HepG2 (cell line): ENCODE measurements around the gene TIMP3. TPM values are rescaled to one million over a fixed set of nuclear protein-coding genes. Genes with fewer than 3 reads are reported as not detected.

ENCODE experiments used
- ATAC-seq: fragments of 200-7000 bp; cut with Tn5 transposase; 3 replicates; pipeline ENCODE4 v1.9.1; 2020; ENCODE audit warnings: mild to moderate bottlenecking, moderate library complexity
- BruUV-seq: library from RNA; stranded (reverse); fragments of 400-500 nt; replicated peaks from 2 replicates; lab custom pipeline; 2021; lab: Mats Ljungman, UMichigan
- CTCF ChIA-PET: fragments of 300-600 bp; formaldehyde crosslinking; extraction: SDS; loops from one replicate; lab custom pipeline; 2021; ENCODE audit warnings: low total read pairs, inconsistent platforms, low intra/inter-chr PET ratio; lab: Yijun Ruan, JAX
- POLR2A ChIA-PET: fragments of 350-600 bp; sonication (Branson Sonifier 250); formaldehyde crosslinking; loops from one replicate; lab custom pipeline; 2020; ENCODE audit warnings: antibody characterized with exemption, inconsistent platforms; lab: Yijun Ruan, JAX
- DNase-seq: peaks from one replicate; pipeline ENCODE4 v3.0.0-alpha.2; 2015; ENCODE audit warnings: low spot score
- FAIRE-seq: peaks from 3 replicates; lab custom pipeline; 2011; peaks lifted over from hg19 to GRCh38; lab: Jason Lieb, UNC
- H2AFZ ChIP-seq: one replicate; pipeline ENCODE4 v1.6.1; 2011; ENCODE audit warnings: low read length, inconsistent platforms
- H3K27ac ChIP-seq: fragments of 300-600 bp; 3 replicates; pipeline ENCODE4 v1.8.0; 2011; ENCODE audit warnings: mixed run types, mild to moderate bottlenecking, mixed read lengths, low read length, inconsistent platforms; ENCODE audit not compliant: insufficient read depth; ENCODE audit errors: extremely low read length
- H3K27me3 ChIP-seq, 2 experiments: fragments of 200-600 bp in 1 of 2; 2 replicates in 1 of 2; 3 replicates in 1 of 2; pipeline versions ENCODE4 v1.6.0 to v1.8.0; 2011; ENCODE audit warnings: low read length in 2 of 2, mild to moderate bottlenecking in 2 of 2, moderate library complexity in 2 of 2, inconsistent platforms in 1 of 2; ENCODE audit not compliant: insufficient read depth in 2 of 2, control insufficient read depth in 1 of 2
- H3K36me3 ChIP-seq, 2 experiments: fragments of 200-600 bp in 1 of 2; replicated peaks in 1 of 2; 2 replicates in 1 of 2; 3 replicates in 1 of 2; pipeline versions ENCODE4 v1.5.1 to v1.8.0; 2011; ENCODE audit warnings: low read length in 2 of 2, inconsistent platforms in 1 of 2; ENCODE audit not compliant: insufficient read depth in 2 of 2, control insufficient read depth in 1 of 2
- H3K4me1 ChIP-seq: 2 replicates; pipeline ENCODE4 v1.5.1; 2012; ENCODE audit warnings: low read length, inconsistent platforms; ENCODE audit not compliant: insufficient read depth
- H3K4me2 ChIP-seq: 2 replicates; pipeline ENCODE4 v1.6.0; 2011; ENCODE audit warnings: low read depth, low read length, inconsistent platforms
- H3K4me3 ChIP-seq, 3 experiments: fragments of 200-600 bp in 1 of 3; sonication (generic), shearing (Covaris generic) in 1 of 3; replicated peaks in 1 of 3; 2 replicates each; pipeline ENCODE4 v1.5.1; 2011 to 2016; ENCODE audit warnings: low read length in 3 of 3, inconsistent platforms in 2 of 3, low read depth in 2 of 3, mild to moderate bottlenecking in 2 of 3, control low read depth in 1 of 3, mixed read lengths in 1 of 3; ENCODE audit not compliant: insufficient read depth in 1 of 3
- H3K79me2 ChIP-seq: one replicate; pipeline ENCODE4 v1.6.1; 2011; ENCODE audit warnings: low read length, inconsistent platforms; ENCODE audit not compliant: insufficient read depth
- H3K9ac ChIP-seq: 2 replicates; pipeline ENCODE4 v1.6.0; 2011; ENCODE audit warnings: mild to moderate bottlenecking, low read depth, low read length, inconsistent platforms; ENCODE audit not compliant: insufficient read depth
- H3K9me3 ChIP-seq: 2 replicates; pipeline ENCODE4 v1.5.1; 2012; ENCODE audit warnings: mild to moderate bottlenecking, low read length
- H4K20me1 ChIP-seq: 2 replicates; pipeline ENCODE4 v1.6.0; 2011; ENCODE audit warnings: inconsistent platforms, mild to moderate bottlenecking, low read length, moderate library complexity; ENCODE audit not compliant: insufficient read depth
- AHDC1 ChIP-seq: sonication (generic); formaldehyde crosslinking; IDR thresholded peaks from 2 replicates; pipeline ENCODE4 v1.5.1; 2020; ENCODE audit warnings: mild to moderate bottlenecking, missing genetic modification reagents, borderline replicate concordance
- FOSL1 ChIP-seq: sonication (generic); formaldehyde crosslinking; IDR thresholded peaks from 2 replicates; pipeline ENCODE4 v1.9.0; 2021; ENCODE audit warnings: missing genetic modification reagents, borderline replicate concordance
- NFAT5 ChIP-seq: sonication (generic); formaldehyde crosslinking; IDR thresholded peaks from 2 replicates; pipeline ENCODE4 v1.4.0; 2020; ENCODE audit warnings: missing genetic modification reagents
- RXRA ChIP-seq: sonication (generic); formaldehyde crosslinking; IDR thresholded peaks from 2 replicates; pipeline ENCODE4 v1.5.1; 2020; ENCODE audit warnings: missing genetic modification reagents
- SAFB2 ChIP-seq: sonication (generic); formaldehyde crosslinking; IDR thresholded peaks from 2 replicates; pipeline ENCODE4 v1.5.1; 2020; ENCODE audit warnings: missing genetic modification reagents, low read depth, mild to moderate bottlenecking, borderline replicate concordance
- SP4 ChIP-seq: sonication (generic); formaldehyde crosslinking; IDR thresholded peaks from 2 replicates; pipeline ENCODE4 v1.8.1; 2023; ENCODE audit warnings: mild to moderate bottlenecking, missing genetic modification reagents
- ZBTB21 ChIP-seq: sonication (generic); formaldehyde crosslinking; IDR thresholded peaks from 2 replicates; pipeline ENCODE4 v1.4.0; 2020; ENCODE audit warnings: missing genetic modification reagents
- ZNF3 ChIP-seq: IDR thresholded peaks from 2 replicates; pipeline ENCODE4 v1.7.0; 2017; ENCODE audit warnings: inconsistent platforms
- ZNF496 ChIP-seq: sonication (generic); formaldehyde crosslinking; IDR thresholded peaks from 2 replicates; pipeline ENCODE4 v1.8.1; 2023; ENCODE audit warnings: mild to moderate bottlenecking, moderate library complexity, missing genetic modification reagents; ENCODE audit not compliant: insufficient replicate concordance
- WGBS: methylation state at CpG from one replicate; pipeline ENCODE4 v1.1.6; 2017; ENCODE audit warnings: low lambda C conversion rate; 5-methylcytosine and 5-hydroxymethylcytosine counted together
- in situ Hi-C: cut with HindIII; loops from 2 replicates; pipeline ENCODE4 v1.10.0; 2017; ENCODE audit warnings: low pct_unique_long_range_greater_than_20kb; ENCODE audit not compliant: extremely low pct_ligation_motif_present
- intact Hi-C: fragments of 100-400 bp; cut with micrococcal nuclease; formaldehyde crosslinking; loops from one replicate; pipeline ENCODE4 v1.10.0; 2022; ENCODE audit not compliant: unreplicated experiment
- polyA plus RNA-seq, 8 experiments: library from polyadenylated mRNA; depleted of rRNA in 3 of 8; stranded (reverse) in 7 of 8; unstranded in 1 of 8; fragments of >200 nt; fragmentation: Illumina TruSeq in 4 of 8; extraction: Trizol in 4 of 8; gene quantifications; 2 replicates each; pipeline versions ENCODE4 v1.2.1 to v1.2.3, GENCODE V29; 2011 to 2016; ENCODE audit warnings: low read depth in 4 of 8, missing spikeins in 1 of 8, mixed read lengths in 1 of 8; ENCODE audit not compliant: insufficient read depth in 1 of 8
- total RNA-seq, 5 experiments: library from RNA; depleted of rRNA; stranded (reverse); fragments of >200 nt; fragmentation: Illumina TruSeq; extraction: Trizol; gene quantifications; 2 replicates each; pipeline ENCODE4 v1.2.3, GENCODE V29; 2016; ENCODE audit warnings: low read depth in 1 of 5

TIMP3 gene
- total and polyA plus RNA-seq, 2 of the 13 experiments (the other 11 are each of a cell fraction or from before 2014, with no cell fraction given), result 57.3 to 86.6 TPM

GRCh38 chr22:32800994-32801536 lies 440 bp upstream of the TIMP3 start:
- no peak overlapping the region for H2AFZ ChIP-seq
- ChIA-PET POLR2A (interaction anchor here (1.0 to 3.7 kb wide), 12 partner anchors 9 to 270 kb away, joined by 3 to 32 read pairs (median 4); no protein-coding TSS in a partner anchor), CTCF (interaction anchor here (0.8 kb wide), 1 partner anchor 272 kb away, joined by 3 read pairs; no protein-coding TSS in a partner anchor)
- 74% methylated on average over 5 of the region's 21 CpGs for WGBS
- peak overlapping the region; percentile 41; the same call in 1 of the 2 replicates for H3K9ac ChIP-seq
- DNase-seq (no peak), ATAC-seq (peak; percentile 41), FAIRE-seq (no peak)
- H3K79me2 ChIP-seq, result peaks cover 41% of the 10 kb centered on the region
- no peak overlapping the region for H3K27ac ChIP-seq
- H4K20me1 ChIP-seq, result peaks cover 20% of the 10 kb centered on the region; the same call in 1 of the 2 replicates
- H3K36me3 ChIP-seq, result no peaks in the 10 kb centered on the region; a peak in 2 of 5 replicates
- in situ Hi-C loops (no loop called here), intact Hi-C loops (loop anchor here (1.0 to 5.0 kb wide), 2 partner anchors 246 to 272 kb away; no protein-coding TSS in a partner anchor)
- H3K4me2 ChIP-seq, result peak overlapping the region; percentile 55
- H3K4me3 ChIP-seq, result peak overlapping the region; percentile 50 to 78 (median 72); a peak in 5 of 6 replicates
- H3K4me1 ChIP-seq, result peaks cover 58% of the 10 kb centered on the region
- no peaks in the 10 kb centered on the region for H3K9me3 ChIP-seq
- BruUV-seq, result no TSS peak
- no peaks in the 10 kb centered on the region for H3K27me3 ChIP-seq
- TF ChIP-seq ZNF3 (CRISPR knock-in tag) (peak; percentile 88), RXRA (0 out of 2 replicates have a peak, but pooled peaks have one; percentile 32), ZBTB21 (CRISPR knock-in tag) (no peak), NFAT5 (CRISPR knock-in tag) (0 out of 2 replicates have a peak, but pooled peaks have one; percentile 9), SAFB2 (CRISPR knock-in tag) (0 out of 2 replicates have a peak, but pooled peaks have one; percentile 1), AHDC1 (CRISPR knock-in tag) (0 out of 2 replicates have a peak, but pooled peaks have one; percentile 31), ZNF496 (CRISPR knock-in tag) (no peak), FOSL1 (CRISPR knock-in tag) (no peak), SP4 (CRISPR knock-in tag) (peak; percentile 18; the same call in 1 of the 2 replicates)
